Activated naive CD8-positive, alpha-beta T cell treated with anti-CD3 and anti-CD28 coated beads for 36 hours (primary cell): ENCODE measurements around the gene TAS1R1. TPM values are rescaled to one million over a fixed set of nuclear protein-coding genes. Genes with fewer than 3 reads are reported as not detected.

Experiments
- DNase-seq: peaks from one replicate; pipeline ENCODE4 v3.0.0; 2021
- H3K27ac Mint-ChIP-seq: one replicate; pipeline ENCODE4 v1.8.0; 2022; ENCODE audit warnings: mild to moderate bottlenecking, moderate library complexity, mixed read lengths
- H3K27me3 Mint-ChIP-seq: one replicate; pipeline ENCODE4 v1.8.0; 2022; ENCODE audit warnings: mild to moderate bottlenecking, mixed read lengths
- H3K36me3 Mint-ChIP-seq: one replicate; pipeline ENCODE4 v1.8.0; 2021; ENCODE audit warnings: mild to moderate bottlenecking, mixed read lengths
- H3K4me1 Mint-ChIP-seq: one replicate; pipeline ENCODE4 v1.8.0; 2021; ENCODE audit warnings: mixed read lengths
- H3K4me3 Mint-ChIP-seq: one replicate; pipeline ENCODE4 v1.8.0; 2022; ENCODE audit warnings: mild to moderate bottlenecking, moderate library complexity, mixed read lengths
- H3K9me3 Mint-ChIP-seq: one replicate; pipeline ENCODE4 v1.8.0; 2022; ENCODE audit warnings: mixed read lengths
- total RNA-seq, 2 experiments: library from RNA; stranded (reverse); gene quantifications; one replicate each; pipeline ENCODE4 v1.2.3, GENCODE V29; 2021

TAS1R1 gene
- total RNA-seq, 2 experiments from 2014 or later, result not detected

- Mint-ChIP-seq H3K36me3 (peaks cover 17% of the 10 kb centered on the region), H3K4me1 (peaks cover 8% of the 10 kb centered on the region), H3K4me3 (no peak overlapping the region), H3K27ac (no peak overlapping the region), H3K27me3 (no peaks in the 10 kb centered on the region), H3K9me3 (no peaks in the 10 kb centered on the region)
- no peak for DNase-seq
These were observed 63.9 kb downstream of the TAS1R1 start for GRCh38 chr1:6619045-6619444.

GRCh38 chr1:6621429-6622391, 66.6 kb downstream of the TAS1R1 start:
- H3K27ac Mint-ChIP-seq, result no peak overlapping the region
- peaks cover 14% of the 10 kb centered on the region for H3K4me1 Mint-ChIP-seq
- H3K9me3 Mint-ChIP-seq, result no peaks in the 10 kb centered on the region
- no peaks in the 10 kb centered on the region for H3K27me3 Mint-ChIP-seq
- H3K36me3 Mint-ChIP-seq, result peaks cover 19% of the 10 kb centered on the region
- H3K4me3 Mint-ChIP-seq, result no peak overlapping the region
- DNase-seq, result no peak

GRCh38 chr1:6622396-6623152, 67.5 kb downstream of the TAS1R1 start:
- Mint-ChIP-seq H3K36me3 (peaks cover 18% of the 10 kb centered on the region), H3K27ac (no peak overlapping the region), H3K9me3 (no peaks in the 10 kb centered on the region), H3K4me3 (no peak overlapping the region), H3K27me3 (no peaks in the 10 kb centered on the region), H3K4me1 (peaks cover 20% of the 10 kb centered on the region)
- no peak for DNase-seq

- no peak overlapping the region for H3K4me3 Mint-ChIP-seq
- peaks cover 21% of the 10 kb centered on the region for H3K36me3 Mint-ChIP-seq
- no peaks in the 10 kb centered on the region for H3K9me3 Mint-ChIP-seq
These were observed 68.3 kb downstream of the TAS1R1 start for GRCh38 chr1:6623269-6623965.

GRCh38 chr1:6624710-6625583, 69.8 kb downstream of the TAS1R1 start, which contains the start of gene THAP3:
Gene THAP3, plus strand, starts transcription at chr1:6624868. Its CDS starts 351 bp downstream, at chr1:6625219.
- Mint-ChIP-seq H3K4me1 (peaks cover 23% of the 10 kb centered on the region), H3K27ac (peak within 1 kb of the TSS; percentile 72), H3K36me3 (peaks cover 21% of the 10 kb centered on the region)

More at GRCh38 chr1:6623269-6623965, 68.3 kb downstream of the TAS1R1 start:
- no peak for DNase-seq
- Mint-ChIP-seq H3K27me3 (no peaks in the 10 kb centered on the region), H3K27ac (no peak overlapping the region), H3K4me1 (peaks cover 23% of the 10 kb centered on the region)

GRCh38 chr1:6625584-6626149, 70.6 kb downstream of the TAS1R1 start:
- peak overlapping the region; percentile 89 for H3K4me3 Mint-ChIP-seq
- H3K9me3 Mint-ChIP-seq, result no peaks in the 10 kb centered on the region
- H3K27ac Mint-ChIP-seq, result peak overlapping the region; percentile 72
- H3K27me3 Mint-ChIP-seq, result no peaks in the 10 kb centered on the region
- DNase-seq, result no peak
- H3K36me3 Mint-ChIP-seq, result peaks cover 17% of the 10 kb centered on the region
- H3K4me1 Mint-ChIP-seq, result peaks cover 23% of the 10 kb centered on the region

More at GRCh38 chr1:6624710-6625583, 69.8 kb downstream of the TAS1R1 start, which contains the start of gene THAP3:
- H3K4me3 Mint-ChIP-seq, result peak within 1 kb of the TSS; percentile 89
- H3K27me3 Mint-ChIP-seq, result no peaks in the 10 kb centered on the region
- DNase-seq, result peak; percentile 89
- H3K9me3 Mint-ChIP-seq, result no peaks in the 10 kb centered on the region

GRCh38 chr1:6627031-6627430, 71.9 kb downstream of the TAS1R1 start:
- Mint-ChIP-seq H3K4me1 (peaks cover 23% of the 10 kb centered on the region), H3K9me3 (no peaks in the 10 kb centered on the region), H3K4me3 (peak overlapping the region; percentile 89), H3K27ac (peak overlapping the region; percentile 16), H3K36me3 (peaks cover 17% of the 10 kb centered on the region), H3K27me3 (no peaks in the 10 kb centered on the region)
- DNase-seq, result no peak

GRCh38 chr1:6627841-6628545, 72.9 kb downstream of the TAS1R1 start:
- DNase-seq, result no peak
- no peaks in the 10 kb centered on the region for H3K27me3 Mint-ChIP-seq
- H3K9me3 Mint-ChIP-seq, result no peaks in the 10 kb centered on the region
- peaks cover 17% of the 10 kb centered on the region for H3K36me3 Mint-ChIP-seq
- peaks cover 23% of the 10 kb centered on the region for H3K4me1 Mint-ChIP-seq
- H3K4me3 Mint-ChIP-seq, result no peak overlapping the region
- H3K27ac Mint-ChIP-seq, result no peak overlapping the region

- no peak overlapping the region for H3K4me3 Mint-ChIP-seq
- peaks cover 23% of the 10 kb centered on the region for H3K4me1 Mint-ChIP-seq
- no peak for DNase-seq
- H3K9me3 Mint-ChIP-seq, result no peaks in the 10 kb centered on the region
- H3K36me3 Mint-ChIP-seq, result peaks cover 17% of the 10 kb centered on the region
- H3K27me3 Mint-ChIP-seq, result no peaks in the 10 kb centered on the region
- no peak overlapping the region for H3K27ac Mint-ChIP-seq
These were observed 73.9 kb downstream of the TAS1R1 start for GRCh38 chr1:6628971-6629479.

Other genes starting within 250 kb of the TAS1R1 start
- 10 to 100 TPM; 80.8 to 86.2 TPM for gene ACOT7, start 161.5 kb upstream of the TAS1R1 start, total RNA-seq
- not detected for gene HES2, start 135.4 kb upstream of the TAS1R1 start, total RNA-seq
- gene ESPN, start 130.5 kb upstream of the TAS1R1 start, total RNA-seq, result under 1 TPM; 0.39 to 0.44 TPM
- 10 to 100 TPM; 64.7 to 67.8 TPM for gene TNFRSF25, start 89.1 kb upstream of the TAS1R1 start, total RNA-seq
- 1 to 10 TPM; 2.2 to 2.3 TPM for gene PLEKHG5, start 63.6 kb upstream of the TAS1R1 start, total RNA-seq
- 10 to 100 TPM; 54.1 to 55.1 TPM for gene NOL9, start 794 bp upstream of the TAS1R1 start, total RNA-seq
- gene ZBTB48, start 24.7 kb downstream of the TAS1R1 start, total RNA-seq, result 10 to 100 TPM; 22.1 to 26.4 TPM
- gene KLHL21, start 47.6 kb downstream of the TAS1R1 start, total RNA-seq, result 10 to 100 TPM; 31.2 TPM
- 10 to 100 TPM; 10.9 to 11.7 TPM for gene PHF13, start 58.4 kb downstream of the TAS1R1 start, total RNA-seq
- gene THAP3, start 69.6 kb downstream of the TAS1R1 start, total RNA-seq, result 10 to 100 TPM; 16.2 to 16.4 TPM
- 10 to 100 TPM; 77.6 to 83.0 TPM for gene DNAJC11, start 146.5 kb downstream of the TAS1R1 start, total RNA-seq
- 10 to 100 TPM; 70.4 to 71.4 TPM for gene CAMTA1, start 230.1 kb downstream of the TAS1R1 start, total RNA-seq